Esophagus squamous epithelium (tissue), 5 donors: ENCODE results near the gene LYSET. TPM values are rescaled to one million over a fixed set of nuclear protein-coding genes. Genes with fewer than 3 reads are reported as not detected.
A peak's percentile ranks its signal among the peaks of the same experiment; 100 is the strongest.
"Not testable (repeated sequence)": the region's sequence is repeated elsewhere in the genome, so short reads cannot be mapped to it uniquely, and the experiment has no call there.

Experiments used
- DNase-seq: peaks from one replicate; lab custom pipeline; 2025; lab: John Stamatoyannopoulos, UW
- H3K27ac ChIP-seq, 4 donors: fragments of 200-600 bp; sonication (generic); one replicate each; pipeline ENCODE4 v1.5.1; 2016 to 2019; ENCODE audit warnings: mild to moderate bottlenecking in 1 of 4
- H3K27me3 ChIP-seq, 4 donors: fragments of 200-600 bp; sonication (generic); 1 replicate in 3 of 4; 2 replicates in 1 of 4; pipeline versions ENCODE4 v1.5.1 to v1.6.0; 2017 to 2021; ENCODE audit warnings: antibody characterized with exemption in 1 of 4
- H3K36me3 ChIP-seq, 3 donors: fragments of 200-600 bp; sonication (generic); one replicate each; pipeline ENCODE4 v1.5.1; 2016 to 2019
- H3K4me1 ChIP-seq, 3 donors: fragments of 200-600 bp; sonication (generic); one replicate each; pipeline ENCODE4 v1.5.1; 2017 to 2019
- H3K4me3 ChIP-seq, 4 donors: fragments of 200-600 bp; sonication (generic); 1 replicate in 3 of 4; 2 replicates in 1 of 4; pipeline ENCODE4 v1.5.1; 2016 to 2019; ENCODE audit warnings: mild to moderate bottlenecking in 2 of 4, moderate library complexity in 1 of 4
- H3K9me3 ChIP-seq, 3 donors: fragments of 200-600 bp; sonication (generic); one replicate each; pipeline ENCODE4 v1.5.1; 2016 to 2019
- CTCF ChIP-seq, 6 experiments: fragments of 450-650 bp in 4 of 6; fragments of 200-600 bp in 2 of 6; sonication (generic) in 2 of 6; IDR thresholded peaks; one replicate each; pipeline ENCODE4 v1.5.1; 2016 to 2019; ENCODE audit warnings: antibody characterized with exemption in 6 of 6, mild to moderate bottlenecking in 4 of 6, moderate library complexity in 4 of 6
- POLR2A ChIP-seq, 4 donors: fragments of 450-650 bp; IDR thresholded peaks; one replicate each; pipeline ENCODE4 v1.6.1; 2017; ENCODE audit warnings: antibody characterized with exemption in 4 of 4, mild to moderate bottlenecking in 4 of 4, moderate library complexity in 3 of 4
- WGBS, 2 donors: methylation state at CpG; one replicate each; pipeline ENCODE4 v1.1.5; 2018; 5-methylcytosine and 5-hydroxymethylcytosine counted together
- intact Hi-C: fragments of 100-400 bp; cut with DNase I; formaldehyde crosslinking; loops from one replicate; pipeline ENCODE4 v1.15.0; 2022
- total RNA-seq, 4 donors: library from RNA; depleted of rRNA; stranded (reverse); fragments of >200 nt; gene quantifications; one replicate each; pipeline ENCODE4 v1.1.0, GENCODE V29; 2016
- donor health status: DM: yes; HTN: yes; CAD: no.

The LYSET gene
- total RNA-seq, 4 donors from 2014 or later = 1.4 to 6.5 (median 4.7) TPM

- WGBS, 2 donors = 81 to 88% methylated on average over 5 to 9 of the region's 17 CpGs
- H3K4me3 ChIP-seq = peak overlapping the region in 2 of 4 donors; percentile 17 to 40
- H3K27me3 ChIP-seq = no peaks in the 10 kb centered on the region
- intact Hi-C loops = no loop called here
- no peak for TF ChIP-seq CTCF (IDR thresholded peaks at IDR 0.05)
- no peak for TF ChIP-seq POLR2A (IDR thresholded peaks at IDR 0.05)
- H3K36me3 ChIP-seq = peaks cover 0 to 20% (median 5%) of the 10 kb centered on the region in 3 donors
- H3K9me3 ChIP-seq = no peaks in the 10 kb centered on the region
- no peak overlapping the region for H3K27ac ChIP-seq
- no peak for DNase-seq
- H3K4me1 ChIP-seq = peaks cover 0 to 16% (median 0%) of the 10 kb centered on the region in 3 donors
Observed at GRCh38 chr14:93232159-93232558, 47.0 kb downstream of the LYSET start.

GRCh38 chr14:93233078-93233477 is 48.0 kb downstream of the LYSET start:
- WGBS, 2 donors = 86 to 90% methylated on average over 5 of the region's 5 CpGs
- DNase-seq, H3K27ac ChIP-seq, H3K9me3 ChIP-seq, H3K27me3 ChIP-seq, intact Hi-C loops, H3K4me3 ChIP-seq: not testable (repeated sequence)
- Histone ChIP-seq H3K36me3 (peaks cover 0 to 10% (median 0%) of the 10 kb centered on the region in 3 donors), H3K4me1 (peaks cover 0 to 16% (median 0%) of the 10 kb centered on the region in 3 donors)

GRCh38 chr14:93234798-93235197 is 49.7 kb downstream of the LYSET start:
- DNase-seq = no peak
- H3K27me3 ChIP-seq = no peaks in the 10 kb centered on the region
- H3K9me3 ChIP-seq = no peaks in the 10 kb centered on the region
- intact Hi-C loops = no loop called here
- peaks cover 0 to 2% (median under 1%) of the 10 kb centered on the region in 3 donors for H3K36me3 ChIP-seq
- H3K27ac ChIP-seq = no peak overlapping the region
- TF ChIP-seq CTCF (IDR thresholded peaks at IDR 0.05) = no peak
- no peak for TF ChIP-seq POLR2A (IDR thresholded peaks at IDR 0.05)
- peaks cover 0 to 16% (median 0%) of the 10 kb centered on the region in 3 donors for H3K4me1 ChIP-seq
- H3K4me3 ChIP-seq = no peak overlapping the region
- 36 to 53% methylated on average over 10 of the region's 10 CpGs for WGBS, 2 donors

Other genes starting within 250 kb of the LYSET start
- gene ITPK1, start 69.4 kb upstream of the LYSET start, total RNA-seq = 10 to 100 TPM; 14.2 to 34.5 (median 25.8) TPM
- 10 to 100 TPM in 2 of 4 donors, 1 to 10 TPM in 2; 4.9 to 28.8 (median 11.5) TPM for gene MOAP1, start 420 bp upstream of the LYSET start, total RNA-seq
- gene GON7, start 21.7 kb downstream of the LYSET start, total RNA-seq = 10 to 100 TPM in 3 of 4 donors, 1 to 10 TPM in 1; 9.2 to 15.2 (median 10.2) TPM
- 10 to 100 TPM; 13.2 to 29.6 (median 19.9) TPM for gene UBR7, start 21.9 kb downstream of the LYSET start, total RNA-seq
- 10 to 100 TPM; 17.9 to 30.5 (median 20.9) TPM for gene BTBD7, start 147.7 kb downstream of the LYSET start, total RNA-seq
- gene COX8C, start 161.9 kb downstream of the LYSET start, total RNA-seq = not detected
- gene UNC79, start 245.6 kb downstream of the LYSET start, total RNA-seq = under 1 TPM in 1 of 4 donors, not detected in 3; under 0.01 TPM